ENCODE measurements around the gene GRN.

Gene GRN

DNA sequence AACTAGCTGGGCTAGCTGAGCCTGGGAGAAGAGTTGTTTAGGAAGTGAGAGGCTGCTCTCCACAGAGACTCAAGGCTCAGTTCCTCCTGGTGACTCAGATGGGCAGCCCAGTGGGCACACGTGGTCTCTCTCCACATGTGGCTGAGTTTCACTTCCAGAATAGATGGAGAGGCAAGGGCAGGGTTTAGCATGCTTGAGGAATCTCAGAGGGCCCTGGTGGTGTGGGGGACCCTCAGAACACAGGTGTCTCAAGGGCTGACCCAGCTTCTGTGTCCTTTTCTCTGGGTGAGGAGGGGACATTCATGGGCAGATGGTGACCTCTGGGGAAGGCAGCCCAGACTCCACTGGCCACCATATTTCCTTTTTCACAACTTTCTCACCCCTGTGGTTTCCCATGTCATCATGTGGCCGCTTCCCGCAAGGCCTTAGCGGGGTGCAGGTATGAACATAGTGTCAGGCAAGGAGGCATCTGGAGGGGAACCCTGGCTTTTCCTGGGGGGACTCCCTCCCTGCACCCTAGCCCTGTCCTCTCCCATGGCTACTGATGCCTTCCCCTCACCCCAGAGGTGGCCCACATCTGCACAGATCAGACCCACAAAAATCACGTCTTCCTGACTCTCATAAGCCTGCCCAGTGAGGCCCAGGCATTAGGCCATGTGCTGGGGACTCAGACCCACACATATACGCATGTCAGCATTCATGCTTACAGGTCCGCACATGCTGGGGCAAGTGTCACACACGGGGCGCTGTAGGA, 3.3 kb downstream of the GRN start:
- DNase-seq, result no peak

DNA sequence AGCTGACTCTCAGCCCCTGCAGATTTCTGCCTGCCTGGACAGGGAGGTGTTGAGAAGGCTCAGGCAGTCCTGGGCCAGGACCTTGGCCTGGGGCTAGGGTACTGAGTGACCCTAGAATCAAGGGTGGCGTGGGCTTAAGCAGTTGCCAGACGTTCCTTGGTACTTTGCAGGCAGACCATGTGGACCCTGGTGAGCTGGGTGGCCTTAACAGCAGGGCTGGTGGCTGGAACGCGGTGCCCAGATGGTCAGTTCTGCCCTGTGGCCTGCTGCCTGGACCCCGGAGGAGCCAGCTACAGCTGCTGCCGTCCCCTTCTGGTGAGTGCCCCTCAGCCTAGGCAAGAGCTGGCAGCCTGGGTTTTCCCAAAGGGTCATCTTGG, 3.9 kb downstream of the GRN start:
- no peak for DNase-seq

DNA sequence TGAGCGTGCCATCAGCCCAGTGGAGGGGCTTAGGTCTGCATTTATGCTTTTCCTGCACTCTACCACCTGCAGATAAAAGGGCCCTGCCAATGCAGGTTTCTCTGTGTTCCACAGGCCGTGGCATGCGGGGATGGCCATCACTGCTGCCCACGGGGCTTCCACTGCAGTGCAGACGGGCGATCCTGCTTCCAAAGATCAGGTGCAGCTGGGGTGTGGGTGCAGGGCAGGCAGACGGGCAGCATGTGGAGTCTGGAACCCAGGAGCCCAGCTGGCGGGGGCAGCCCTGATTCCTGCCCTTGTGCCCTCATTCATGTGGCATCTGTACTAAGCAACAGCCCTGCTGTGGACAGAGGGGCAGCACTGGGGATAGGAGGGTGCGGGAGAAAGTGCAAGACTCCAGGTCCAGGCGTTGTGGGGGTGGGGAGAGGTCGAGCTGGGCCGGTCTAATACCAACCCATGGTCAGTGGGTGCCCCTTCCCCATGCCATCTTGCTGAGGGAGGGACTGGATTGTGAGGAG, 4.5 kb downstream of the GRN start:
- no peak for DNase-seq

DNA sequence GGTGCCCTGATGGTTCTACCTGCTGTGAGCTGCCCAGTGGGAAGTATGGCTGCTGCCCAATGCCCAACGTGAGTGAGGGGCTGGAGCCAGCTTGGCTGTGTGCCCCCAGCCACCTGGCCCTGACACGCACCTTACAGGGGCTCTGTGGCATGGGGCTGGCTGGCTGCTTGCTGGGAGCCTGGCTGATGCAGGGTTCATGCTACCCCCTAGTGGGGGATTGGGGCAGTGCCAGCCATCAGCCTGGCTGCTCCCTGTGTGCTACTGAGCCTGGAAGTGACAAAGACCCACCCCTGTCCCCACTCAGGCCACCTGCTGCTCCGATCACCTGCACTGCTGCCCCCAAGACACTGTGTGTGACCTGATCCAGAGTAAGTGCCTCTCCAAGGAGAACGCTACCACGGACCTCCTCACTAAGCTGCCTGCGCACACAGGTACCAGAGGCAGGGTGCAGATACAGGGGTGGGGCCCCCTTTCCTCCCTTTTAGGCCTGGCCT, 5.7 kb downstream of the GRN start:
- peak; percentile 67 for DNase-seq

DNA sequence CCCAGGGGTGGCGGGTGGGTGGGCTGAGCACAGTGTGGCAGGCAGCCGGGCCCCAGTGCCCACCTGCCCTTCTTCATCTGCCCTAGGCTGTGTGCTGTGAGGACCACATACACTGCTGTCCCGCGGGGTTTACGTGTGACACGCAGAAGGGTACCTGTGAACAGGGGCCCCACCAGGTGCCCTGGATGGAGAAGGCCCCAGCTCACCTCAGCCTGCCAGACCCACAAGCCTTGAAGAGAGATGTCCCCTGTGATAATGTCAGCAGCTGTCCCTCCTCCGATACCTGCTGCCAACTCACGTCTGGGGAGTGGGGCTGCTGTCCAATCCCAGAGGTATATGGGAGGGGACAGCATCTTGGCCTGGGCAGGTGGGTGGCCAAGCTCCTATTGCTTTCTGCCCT, 6.4 kb downstream of the GRN start:
- no peak for DNase-seq

DNA sequence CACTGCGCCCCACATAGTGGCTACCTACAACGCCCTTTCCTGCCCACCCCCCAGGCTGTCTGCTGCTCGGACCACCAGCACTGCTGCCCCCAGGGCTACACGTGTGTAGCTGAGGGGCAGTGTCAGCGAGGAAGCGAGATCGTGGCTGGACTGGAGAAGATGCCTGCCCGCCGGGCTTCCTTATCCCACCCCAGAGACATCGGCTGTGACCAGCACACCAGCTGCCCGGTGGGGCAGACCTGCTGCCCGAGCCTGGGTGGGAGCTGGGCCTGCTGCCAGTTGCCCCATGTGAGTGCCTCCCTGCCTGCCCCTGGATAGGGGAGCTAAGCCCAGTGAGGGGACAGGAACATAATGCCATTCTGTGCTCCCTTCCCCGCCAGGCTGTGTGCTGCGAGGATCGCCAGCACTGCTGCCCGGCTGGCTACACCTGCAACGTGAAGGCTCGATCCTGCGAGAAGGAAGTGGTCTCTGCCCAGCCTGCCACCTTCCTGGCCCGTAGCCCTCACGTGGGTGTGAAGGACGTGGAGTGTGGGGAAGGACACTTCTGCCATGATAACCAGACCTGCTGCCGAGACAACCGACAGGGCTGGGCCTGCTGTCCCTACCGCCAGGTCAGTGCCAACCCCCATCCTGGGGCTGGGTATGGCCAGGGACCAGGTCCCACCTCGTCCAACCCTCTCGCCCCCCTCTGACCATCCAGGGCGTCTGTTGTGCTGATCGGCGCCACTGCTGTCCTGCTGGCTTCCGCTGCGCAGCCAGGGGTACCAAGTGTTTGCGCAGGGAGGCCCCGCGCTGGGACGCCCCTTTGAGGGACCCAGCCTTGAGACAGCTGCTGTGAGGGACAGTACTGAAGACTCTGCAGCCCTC, 7.1 kb downstream of the GRN start:
- DNase-seq, result no peak

DNA sequence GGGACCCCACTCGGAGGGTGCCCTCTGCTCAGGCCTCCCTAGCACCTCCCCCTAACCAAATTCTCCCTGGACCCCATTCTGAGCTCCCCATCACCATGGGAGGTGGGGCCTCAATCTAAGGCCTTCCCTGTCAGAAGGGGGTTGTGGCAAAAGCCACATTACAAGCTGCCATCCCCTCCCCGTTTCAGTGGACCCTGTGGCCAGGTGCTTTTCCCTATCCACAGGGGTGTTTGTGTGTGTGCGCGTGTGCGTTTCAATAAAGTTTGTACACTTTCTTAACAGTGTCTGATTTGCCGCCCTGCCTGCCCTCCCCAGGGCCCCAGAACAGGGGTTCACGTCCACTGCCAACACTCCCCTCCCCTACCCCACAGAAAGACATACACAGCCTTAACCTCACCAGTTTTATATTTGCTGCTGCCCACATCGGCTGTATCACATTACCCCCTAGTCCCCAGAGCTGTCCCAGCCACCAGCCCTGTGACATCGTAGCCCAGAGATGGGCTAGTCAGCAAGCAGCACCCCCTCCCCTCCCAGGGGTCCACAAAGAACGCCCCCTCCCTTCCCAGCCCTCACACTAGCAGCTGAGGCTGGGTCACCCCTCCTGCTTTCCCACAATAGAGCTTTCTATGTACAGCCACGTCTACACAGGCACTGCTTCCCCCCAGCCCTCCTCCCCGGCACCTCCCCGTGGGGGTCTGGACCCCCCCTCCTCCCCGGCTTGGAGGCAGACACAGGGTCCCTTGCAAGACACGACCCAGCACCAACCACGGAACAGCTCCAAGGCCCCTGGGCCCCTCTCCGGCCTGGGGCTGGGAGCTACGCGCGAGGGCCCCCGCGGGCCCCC, 7.9 kb downstream of the GRN start:
- no peak for DNase-seq

DNA sequence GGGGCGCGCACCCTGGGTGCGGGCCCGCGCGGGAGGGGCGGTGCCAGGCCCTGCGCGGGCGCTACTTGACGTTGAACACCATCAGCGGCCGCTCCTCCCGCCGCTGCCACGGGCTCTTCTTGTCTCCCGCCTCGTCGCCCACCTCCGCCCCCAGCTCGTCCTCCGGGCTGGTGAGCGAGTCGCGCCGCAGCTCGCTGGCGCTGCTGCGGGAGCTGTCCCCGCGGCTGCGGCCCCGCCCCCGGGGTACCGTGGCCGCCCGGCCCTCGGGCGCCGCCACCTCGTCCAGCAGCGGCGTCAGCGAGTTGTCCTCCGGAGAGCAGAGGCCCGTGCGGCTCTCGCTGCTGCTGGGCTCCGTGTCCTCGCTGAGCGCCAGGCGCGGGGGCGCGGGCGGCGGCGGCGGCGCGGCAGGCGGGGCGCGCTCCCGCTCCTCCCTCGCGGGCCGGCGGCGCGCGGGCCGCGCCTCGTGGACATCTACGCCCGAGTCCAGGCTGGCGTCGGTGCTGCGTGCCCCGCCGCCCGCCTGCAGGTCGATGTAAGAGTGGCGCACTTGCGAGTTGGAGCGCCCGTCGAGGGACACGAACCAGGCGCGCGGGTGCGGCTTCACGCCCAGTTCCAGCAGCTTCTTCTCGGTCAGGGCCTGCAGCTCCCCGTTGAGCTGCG, 8.7 kb downstream of the GRN start:
- DNase-seq, result no peak

DNA sequence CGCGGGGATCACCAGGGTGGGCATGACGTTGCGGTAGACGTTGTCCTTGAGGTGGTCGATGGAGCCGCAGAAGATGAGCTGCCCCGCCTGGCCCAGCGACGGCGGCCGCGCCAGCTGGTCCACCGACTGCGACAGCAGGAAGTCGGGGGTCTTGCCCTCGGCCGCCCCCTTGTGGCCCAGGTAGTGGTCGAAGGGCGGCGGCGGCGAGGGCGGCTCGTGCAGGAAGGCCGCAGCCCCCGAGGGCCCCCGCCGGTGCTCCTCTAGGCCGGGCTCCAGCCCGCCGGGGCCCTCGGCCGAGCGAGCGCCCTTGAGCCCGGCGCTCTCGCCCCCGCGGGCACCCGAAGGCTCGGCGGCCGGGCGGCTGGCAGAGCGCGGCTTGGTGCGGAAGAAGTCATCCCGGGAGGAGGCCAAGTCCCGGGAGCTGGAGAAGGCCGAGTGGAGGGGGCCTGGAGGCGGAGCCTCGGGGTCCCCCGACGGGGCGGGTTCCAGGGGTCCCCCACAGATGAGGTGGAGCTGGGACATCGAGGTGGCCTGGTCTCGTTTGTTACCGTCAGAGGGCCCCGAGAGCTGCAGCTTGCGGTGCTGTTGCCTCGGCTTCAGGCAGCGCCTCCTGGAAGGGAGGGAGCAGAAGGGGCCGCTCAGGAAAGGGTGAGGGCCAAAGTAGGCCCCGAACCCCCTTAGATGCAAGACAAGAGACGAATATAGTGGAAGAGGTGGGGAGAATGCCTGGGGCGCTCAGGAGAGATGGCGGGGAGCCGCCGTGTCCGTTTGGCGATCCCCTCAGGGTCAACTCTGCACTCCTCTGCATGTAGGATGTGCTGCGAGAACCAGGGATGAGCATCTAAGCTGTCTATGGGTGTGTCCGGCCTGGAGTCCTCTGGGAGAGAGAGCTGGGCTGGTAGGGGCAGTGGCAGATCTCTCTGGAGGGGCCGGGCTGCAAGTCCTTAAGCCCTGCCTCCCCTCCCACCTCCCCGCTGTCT, 9.8 kb downstream of the GRN start:
- no peak for DNase-seq

DNA sequence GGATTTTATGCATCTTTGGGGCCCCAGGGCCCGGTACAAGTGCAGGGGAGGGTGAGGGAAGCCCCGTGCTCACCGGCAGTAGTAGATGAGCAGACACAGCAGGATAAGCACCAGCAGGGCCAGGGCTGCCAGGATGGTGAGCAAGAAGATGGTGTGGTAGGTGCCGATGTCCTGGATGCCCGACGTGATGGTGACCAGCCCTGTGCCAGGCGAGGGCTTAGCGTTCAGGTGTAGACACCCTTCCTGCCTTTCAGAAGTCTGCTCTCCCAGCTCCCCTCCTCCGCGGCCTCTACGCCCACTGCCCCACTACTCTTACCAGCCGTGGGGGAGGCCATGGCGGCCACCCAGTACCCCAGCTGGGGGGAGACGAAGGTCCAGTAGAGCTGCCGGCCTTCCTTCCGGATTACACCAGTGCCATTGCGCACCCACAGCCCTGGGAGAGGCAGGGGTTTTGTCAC, 10.6 kb downstream of the GRN start:
- no peak for DNase-seq

DNA sequence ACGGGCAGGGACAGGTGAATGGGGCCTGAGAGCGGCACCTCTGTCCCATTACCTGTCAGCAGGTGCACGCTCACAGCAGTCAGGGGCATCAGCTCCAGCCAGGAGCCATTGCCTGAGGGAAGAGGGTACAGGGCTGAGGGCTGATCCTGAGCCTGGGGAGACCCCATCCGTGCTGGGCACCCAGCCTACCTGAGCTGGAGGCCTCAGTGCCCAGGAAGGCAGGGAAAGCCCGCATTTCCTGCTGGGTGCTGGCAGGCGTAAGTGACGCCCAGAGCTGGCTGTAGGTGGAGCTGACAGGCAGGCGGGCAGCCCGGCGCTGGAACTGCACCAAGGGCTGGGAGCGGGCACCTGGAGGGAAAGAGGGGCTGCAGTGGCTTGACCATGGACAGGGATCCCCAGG, 11.1 kb downstream of the GRN start:
- DNase-seq, result no peak

DNA sequence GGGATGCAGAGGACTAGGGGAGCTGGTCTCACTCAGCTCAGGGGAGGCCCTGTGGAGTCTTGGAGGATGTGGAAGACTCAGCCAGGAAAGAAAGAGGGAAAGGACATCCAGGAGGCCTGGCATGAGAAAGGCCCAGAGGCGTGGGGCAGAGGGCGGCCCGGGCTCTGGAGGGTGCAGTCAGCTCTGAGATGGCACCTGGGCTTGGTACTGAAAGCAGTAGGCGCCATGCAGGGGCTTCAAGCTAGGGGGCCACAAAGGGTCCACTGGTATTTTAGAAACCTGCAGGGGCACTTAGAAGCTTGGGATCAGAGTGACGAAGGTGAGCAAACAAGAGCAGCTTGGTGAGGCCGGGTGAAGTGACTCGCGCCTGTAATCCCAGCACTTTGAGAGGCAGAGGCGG, 13.0 kb downstream of the GRN start:
- no peak for DNase-seq

DNA sequence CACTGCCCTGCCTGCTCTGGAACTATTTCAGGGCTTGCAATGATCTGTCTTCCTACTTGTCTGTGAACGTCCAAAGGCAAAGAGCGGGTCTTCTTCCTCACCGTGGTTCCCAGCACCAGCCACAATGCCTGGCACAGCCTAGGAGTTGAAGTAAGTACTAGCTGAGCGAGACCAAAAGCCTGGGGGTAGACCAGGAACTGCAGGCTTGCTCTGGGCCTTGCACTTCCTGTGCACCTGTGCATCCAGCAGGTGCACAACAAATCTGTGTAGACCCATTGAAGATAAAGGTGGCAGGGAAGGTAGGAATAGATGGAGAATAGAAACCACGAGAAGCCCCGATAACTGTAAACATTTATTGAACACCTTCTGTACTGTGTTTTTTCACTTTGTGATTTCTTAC, 13.9 kb downstream of the GRN start:
- no peak for DNase-seq

DNA sequence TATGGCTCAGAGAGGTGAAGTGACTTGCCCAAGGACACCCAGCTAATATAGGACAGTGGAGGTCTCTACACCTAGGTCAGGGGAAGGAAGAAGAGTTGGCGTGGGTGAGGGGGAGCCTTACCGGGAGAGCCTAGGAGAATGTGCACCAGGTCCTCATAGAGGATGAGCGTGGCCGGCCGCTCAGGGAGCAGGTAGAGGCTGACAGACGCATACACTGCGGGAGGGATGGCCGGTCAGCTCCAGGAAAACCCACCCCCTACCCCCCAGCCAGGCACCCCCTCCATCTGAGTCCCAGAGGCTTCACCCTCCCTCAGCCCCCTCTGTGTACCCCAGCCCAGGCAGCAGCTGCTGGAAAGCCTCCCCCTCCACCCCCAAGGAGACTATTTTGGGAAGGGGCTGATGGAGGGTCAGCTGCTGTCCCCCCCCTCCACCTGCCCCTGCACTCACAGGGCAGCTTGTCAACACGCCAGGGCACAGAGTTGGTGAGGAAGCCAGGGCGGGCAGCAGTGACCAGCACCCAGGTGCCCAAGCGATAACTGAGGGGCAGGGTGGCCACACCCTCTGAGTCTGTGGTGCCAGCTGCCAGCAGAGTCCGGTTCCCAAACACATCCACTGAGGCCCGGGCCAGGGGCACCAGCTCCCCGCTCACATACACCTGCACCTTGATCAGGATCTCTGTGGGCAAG, 14.5 kb downstream of the GRN start:
- no peak for DNase-seq

DNA sequence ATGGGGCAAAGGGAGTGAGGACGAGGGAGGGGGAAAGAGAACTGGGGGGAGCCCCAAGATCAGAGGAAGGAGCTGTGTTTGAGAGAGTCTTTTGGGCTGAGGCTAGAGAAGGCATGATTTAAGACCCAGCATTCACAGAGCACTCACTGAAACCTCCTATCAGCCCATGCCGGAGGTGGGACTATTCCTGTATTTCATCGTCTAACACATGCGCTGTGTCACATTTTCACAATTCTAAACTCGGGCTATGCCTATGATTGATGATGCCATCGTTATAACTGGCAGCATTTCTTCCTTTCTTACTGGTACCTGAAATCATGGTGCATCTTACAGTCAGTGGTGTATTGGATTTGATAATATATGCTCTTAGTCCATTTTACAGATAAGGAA, 15.0 kb downstream of the GRN start:
- DNase-seq, result no peak

DNA sequence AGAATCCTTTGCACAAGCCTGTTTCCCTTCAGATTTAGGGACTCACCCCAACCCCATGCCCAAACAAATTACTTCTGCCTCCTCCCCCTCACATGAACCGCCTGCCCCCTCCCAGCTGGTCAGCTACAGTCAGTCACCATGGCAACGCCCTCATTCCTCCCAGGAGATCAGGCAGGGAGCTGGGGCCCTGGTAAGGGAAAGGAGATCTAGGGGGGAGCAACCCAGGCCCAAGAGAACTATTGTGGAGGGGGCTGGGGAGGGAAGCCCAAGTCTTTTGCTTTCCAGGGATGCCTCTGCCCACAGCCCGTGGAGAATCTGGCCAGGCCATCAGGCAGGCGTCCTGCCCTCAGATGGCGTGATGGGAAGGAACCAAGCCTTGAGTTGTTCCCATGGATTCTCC, 15.7 kb downstream of the GRN start:
- DNase-seq, result peak; percentile 50

DNA sequence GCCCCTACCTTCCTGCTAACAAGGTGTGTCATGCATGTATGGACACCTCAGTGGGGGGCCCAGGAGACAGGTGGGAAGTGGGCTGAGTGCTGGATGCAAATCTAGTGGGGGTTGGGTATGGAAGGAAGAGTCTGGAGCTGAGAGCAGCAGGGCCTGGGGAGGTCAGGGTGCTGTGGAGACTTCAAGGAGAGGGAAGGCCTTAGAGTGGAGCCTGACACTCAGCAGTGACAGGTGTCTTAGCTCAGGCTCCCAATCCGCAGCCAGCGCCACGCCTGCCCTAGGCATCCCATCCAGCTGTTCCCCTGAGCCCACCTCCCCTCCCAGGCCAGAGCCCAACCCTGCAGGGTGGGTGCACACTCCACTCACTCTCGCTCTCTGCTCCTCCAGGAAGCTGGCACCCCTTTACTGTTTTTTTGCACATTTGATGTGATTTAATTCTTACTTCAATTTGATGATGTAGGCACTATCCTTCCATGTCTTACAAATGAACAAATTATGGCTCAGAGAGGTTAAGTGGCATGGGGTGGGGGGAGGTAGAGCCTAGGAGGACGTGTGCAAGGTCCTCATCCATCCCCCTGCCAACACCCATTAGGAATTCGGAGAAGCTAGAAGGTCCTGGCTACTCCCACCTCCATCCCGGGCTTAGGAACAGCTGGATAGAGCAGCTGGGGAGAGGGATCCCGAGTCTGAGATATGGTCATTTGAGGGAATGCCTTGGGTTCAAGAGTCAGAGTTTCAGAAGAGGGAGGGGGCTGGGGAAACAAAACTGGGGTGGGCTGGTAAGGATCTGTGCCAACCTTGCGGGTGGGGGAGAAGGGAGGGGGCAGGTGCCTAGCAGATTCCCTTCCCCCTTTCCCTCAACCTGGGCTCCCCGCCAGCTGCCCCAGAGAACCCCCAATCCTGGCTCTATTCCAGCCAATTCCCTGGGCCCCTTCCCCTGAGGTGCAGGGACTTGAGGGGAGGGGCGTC, 16.5 kb downstream of the GRN start:
- peak; percentile 57 for DNase-seq

DNA sequence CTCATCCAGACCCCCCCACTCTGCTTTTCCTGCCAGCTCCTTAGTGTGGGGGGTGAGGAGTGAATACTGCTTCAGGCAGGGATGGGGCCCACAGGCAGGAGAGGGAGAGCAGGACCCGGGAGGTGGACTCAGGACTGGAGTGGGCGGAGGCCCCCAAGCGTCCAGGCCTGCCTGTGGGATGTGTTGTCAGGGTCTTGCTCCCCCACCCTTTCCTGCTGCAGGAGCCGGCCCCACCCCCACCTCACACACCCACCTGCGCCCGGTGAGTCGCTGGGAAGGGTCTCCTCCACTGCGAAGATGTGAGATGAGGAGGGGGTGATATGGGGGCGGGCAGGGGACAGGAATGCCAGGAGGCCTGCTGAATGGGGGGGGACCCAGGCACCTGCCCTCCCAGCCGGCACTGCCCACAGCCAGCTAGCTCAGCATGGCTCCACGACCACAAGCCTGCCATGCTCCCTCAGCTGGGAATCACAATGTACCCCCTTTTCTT, 17.4 kb downstream of the GRN start:
- peak; percentile 36 for DNase-seq

DNA sequence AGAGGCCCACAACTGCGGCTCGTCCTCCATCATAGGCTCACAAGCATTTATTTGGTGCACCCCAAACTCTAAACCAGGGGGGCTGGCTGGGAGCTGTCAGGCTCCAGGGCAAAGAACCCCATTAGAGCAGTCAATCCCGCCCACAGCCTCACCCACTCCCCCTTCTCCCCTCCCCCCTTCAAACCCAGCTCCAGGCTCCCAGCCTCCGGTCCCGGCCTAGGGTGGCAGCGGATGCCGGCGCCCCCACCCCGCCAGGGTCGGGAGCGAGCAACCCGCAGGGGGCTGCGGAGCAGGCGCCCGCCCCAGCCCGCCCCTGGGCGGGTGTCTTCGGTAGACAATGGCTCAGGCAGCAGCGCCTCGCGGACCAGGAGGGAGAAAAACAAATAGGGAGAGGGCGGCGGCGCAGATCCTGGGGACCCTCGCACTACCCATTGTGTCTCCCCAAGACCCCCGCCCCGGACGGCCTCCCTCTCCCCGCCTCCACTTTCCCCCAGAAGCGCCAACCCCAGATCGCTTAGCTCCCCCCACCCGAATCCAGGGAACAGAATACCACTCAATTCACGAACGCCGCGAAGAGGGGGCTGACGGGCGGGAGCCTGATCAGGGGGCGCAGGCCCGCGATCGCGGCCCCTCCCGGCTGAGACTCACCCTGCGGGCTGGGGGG, 18.0 kb downstream of the GRN start:
- peak; percentile 80 for DNase-seq
